GM12872 (cell line): ENCODE measurements around the gene OR51T1.

Source experiments
- CTCF ChIP-seq: IDR thresholded peaks from 3 replicates; pipeline ENCODE4 v1.5.1; 2011; ENCODE audit warnings: low read depth, mild to moderate bottlenecking, low read length, moderate library complexity; ENCODE audit not compliant: insufficient read depth

The OR51T1 gene

DNA sequence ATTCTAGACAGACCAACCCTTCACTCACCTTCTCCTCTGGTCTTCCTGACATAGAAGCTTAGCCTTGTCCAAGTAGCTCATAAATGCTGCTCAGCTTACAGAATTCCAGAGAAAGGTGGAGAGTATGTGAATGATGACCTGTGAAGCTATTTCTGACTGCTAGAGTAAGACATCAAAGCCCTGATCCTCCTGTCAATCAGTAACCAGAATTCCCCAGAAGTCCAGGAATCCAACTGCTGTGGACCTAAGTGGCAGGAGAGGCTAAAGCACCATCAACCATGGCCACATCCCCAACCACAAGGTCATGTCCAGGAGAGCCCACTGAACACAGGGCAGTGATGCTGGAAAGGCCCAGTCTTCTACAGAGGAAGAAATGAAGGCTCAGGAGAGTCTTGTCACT, 34.9 kb downstream of the OR51T1 start:
- TF ChIP-seq CTCF: no peak

DNA sequence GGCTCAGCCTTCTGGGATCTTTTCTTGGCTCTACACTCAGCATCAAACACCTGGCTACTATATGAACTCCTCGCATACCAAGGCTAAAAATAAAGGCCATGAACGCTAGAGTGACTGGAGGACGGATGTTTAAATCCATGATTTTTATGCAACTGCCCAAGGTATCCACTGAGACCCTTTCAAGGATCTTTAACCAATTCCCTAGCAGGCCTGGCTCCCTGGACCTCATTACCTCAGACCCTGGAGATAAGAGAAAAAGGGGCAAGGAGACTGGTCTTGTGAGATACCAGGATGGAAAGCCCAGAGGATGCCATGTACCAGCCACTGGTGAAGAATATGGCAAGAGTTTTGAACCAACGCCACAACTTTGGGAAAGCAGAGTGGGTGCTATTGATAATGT, 37.5 kb downstream of the OR51T1 start, which contains the start of gene OR51G2:
Gene OR51G2, minus strand, starts transcription at position 101 of the 400 bp plus-strand sequence. CDS start 3,687 bp downstream, outside the sequence.
- TF ChIP-seq CTCF: no peak

DNA sequence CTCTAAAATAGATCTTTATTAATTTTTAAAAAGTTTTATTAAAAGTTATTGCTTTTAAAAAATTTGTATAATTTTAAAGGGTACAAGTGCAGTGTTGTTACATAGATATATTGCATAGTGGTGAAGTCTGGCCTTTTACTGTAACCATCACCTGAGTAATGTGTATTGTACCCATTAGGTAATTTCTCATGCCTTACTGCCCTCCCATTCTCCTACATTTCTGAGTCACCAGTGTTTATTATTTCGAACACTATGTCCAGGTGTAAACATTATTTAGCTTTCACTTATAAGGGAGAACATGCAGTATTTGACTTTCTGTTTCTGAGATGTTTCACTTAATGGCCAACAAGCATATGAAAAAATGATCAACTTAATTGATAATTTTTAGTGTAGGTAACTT, 40.1 kb downstream of the OR51T1 start:
- no peak for TF ChIP-seq CTCF

GRCh38 chr11:4922304-4922703, 40.6 kb downstream of the OR51T1 start:
- no peak for TF ChIP-seq CTCF

- TF ChIP-seq CTCF: no peak
These were observed 42.5 kb downstream of the OR51T1 start, which contains the start of gene OR51G1 for GRCh38 chr11:4924239-4924638. TSS of gene OR51G1 (minus strand) at chr11:4924339. CDS start at chr11:4924339, 0 bp downstream.

GRCh38 chr11:4926608-4927007, 44.9 kb downstream of the OR51T1 start:
- TF ChIP-seq CTCF: no peak
